ENCODE data around the gene HOXD10.

- TF ChIP-seq POLR2A (IDR thresholded peaks at IDR 0.05; ENCODE audit: extremely low read depth, insufficient read length) (no peak), CTCF (IDR thresholded peaks at IDR 0.05; ENCODE audit: low read depth, low read length) (no peak)
Observed at GRCh38 chr2:176122052-176122682, 5.6 kb downstream of the HOXD10 start.

All from NB4 (cell line).